Measurements from ENCODE around the gene GPHA2. TPM values are rescaled to one million over a fixed set of nuclear protein-coding genes. Genes with fewer than 3 reads are reported as not detected.
A peak's percentile ranks its signal among the peaks of the same experiment; 100 is the strongest.

Gene GPHA2
- total and polyA plus RNA-seq, 2 of the 13 experiments (the other 11 are each of a cell fraction or from before 2014, with no cell fraction given) = 13.0 to 19.1 TPM

GRCh38 chr11:64923944-64924909 lies 11.5 kb downstream of the GPHA2 start, which contains the start of gene PPP2R5B (continued):
- TF ChIP-seq, protein P1, sequence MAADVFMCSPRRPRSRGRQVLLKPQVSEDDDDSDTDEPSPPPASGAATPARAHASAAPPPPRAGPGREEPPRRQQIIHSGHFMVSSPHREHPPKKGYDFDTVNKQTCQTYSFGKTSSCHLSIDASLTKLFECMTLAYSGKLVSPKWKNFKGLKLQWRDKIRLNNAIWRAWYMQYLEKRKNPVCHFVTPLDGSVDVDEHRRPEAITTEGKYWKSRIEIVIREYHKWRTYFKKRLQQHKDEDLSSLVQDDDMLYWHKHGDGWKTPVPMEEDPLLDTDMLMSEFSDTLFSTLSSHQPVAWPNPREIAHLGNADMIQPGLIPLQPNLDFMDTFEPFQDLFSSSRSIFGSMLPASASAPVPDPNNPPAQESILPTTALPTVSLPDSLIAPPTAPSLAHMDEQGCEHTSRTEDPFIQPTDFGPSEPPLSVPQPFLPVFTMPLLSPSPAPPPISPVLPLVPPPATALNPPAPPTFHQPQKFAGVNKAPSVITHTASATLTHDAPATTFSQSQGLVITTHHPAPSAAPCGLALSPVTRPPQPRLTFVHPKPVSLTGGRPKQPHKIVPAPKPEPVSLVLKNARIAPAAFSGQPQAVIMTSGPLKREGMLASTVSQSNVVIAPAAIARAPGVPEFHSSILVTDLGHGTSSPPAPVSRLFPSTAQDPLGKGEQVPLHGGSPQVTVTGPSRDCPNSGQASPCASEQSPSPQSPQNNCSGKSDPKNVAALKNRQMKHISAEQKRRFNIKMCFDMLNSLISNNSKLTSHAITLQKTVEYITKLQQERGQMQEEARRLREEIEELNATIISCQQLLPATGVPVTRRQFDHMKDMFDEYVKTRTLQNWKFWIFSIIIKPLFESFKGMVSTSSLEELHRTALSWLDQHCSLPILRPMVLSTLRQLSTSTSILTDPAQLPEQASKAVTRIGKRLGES (CRISPR knock-in tag; IDR thresholded peaks at IDR 0.05; ENCODE audit: borderline replicate concordance) = no peak
- TF ChIP-seq ZNF589 (CRISPR knock-in tag; conservative IDR thresholded peaks at IDR 0.05) (no peak), ZNF101 (CRISPR knock-in tag; IDR thresholded peaks at IDR 0.05; ENCODE audit: borderline replicate concordance, low read depth) (no peak), KAT8 (CRISPR knock-in tag; IDR thresholded peaks at IDR 0.05) (peak; percentile 51; the same call in 1 of the 2 replicates), PLSCR1 (CRISPR knock-in tag; IDR thresholded peaks at IDR 0.05; ENCODE audit: borderline replicate concordance) (no peak), ZNF224 (CRISPR knock-in tag; IDR thresholded peaks at IDR 0.05) (no peak), ZNF644 (CRISPR knock-in tag; IDR thresholded peaks at IDR 0.05; ENCODE audit: low read depth) (no peak), MAZ (IDR thresholded peaks at IDR 0.05; ENCODE audit: borderline replicate concordance, low read depth, low read length) (peak; percentile 83; the same call in 1 of the 2 replicates), MAZ (CRISPR knock-in tag; IDR thresholded peaks at IDR 0.05; ENCODE audit: low read depth) (peak; percentile 83; the same call in 1 of the 2 replicates), ARNT2 (CRISPR knock-in tag; IDR thresholded peaks at IDR 0.05; ENCODE audit: low read depth) (no peak; the same call in 1 of the 2 replicates), SSRP1 (CRISPR knock-in tag; IDR thresholded peaks at IDR 0.05) (no peak), XRCC5 (optimal IDR thresholded peaks at IDR 0.05; ENCODE audit: low read length) (no peak), PAX8 (CRISPR knock-in tag; IDR thresholded peaks at IDR 0.05; ENCODE audit: borderline replicate concordance) (no peak), PPARG (CRISPR knock-in tag; conservative IDR thresholded peaks at IDR 0.05) (peak; percentile 15; the same call in 1 of the 2 replicates), ZNF75D (CRISPR knock-in tag; IDR thresholded peaks at IDR 0.05; ENCODE audit: borderline replicate concordance) (no peak), KDM5A (IDR thresholded peaks at IDR 0.05; ENCODE audit: borderline replicate concordance, low read length) (peak; percentile 68; the same call in 1 of the 2 replicates)
- TF ChIP-seq, protein P2, sequence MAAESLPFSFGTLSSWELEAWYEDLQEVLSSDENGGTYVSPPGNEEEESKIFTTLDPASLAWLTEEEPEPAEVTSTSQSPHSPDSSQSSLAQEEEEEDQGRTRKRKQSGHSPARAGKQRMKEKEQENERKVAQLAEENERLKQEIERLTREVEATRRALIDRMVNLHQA (CRISPR knock-in tag; IDR thresholded peaks at IDR 0.05) = no peak
- TF ChIP-seq, protein P3, sequence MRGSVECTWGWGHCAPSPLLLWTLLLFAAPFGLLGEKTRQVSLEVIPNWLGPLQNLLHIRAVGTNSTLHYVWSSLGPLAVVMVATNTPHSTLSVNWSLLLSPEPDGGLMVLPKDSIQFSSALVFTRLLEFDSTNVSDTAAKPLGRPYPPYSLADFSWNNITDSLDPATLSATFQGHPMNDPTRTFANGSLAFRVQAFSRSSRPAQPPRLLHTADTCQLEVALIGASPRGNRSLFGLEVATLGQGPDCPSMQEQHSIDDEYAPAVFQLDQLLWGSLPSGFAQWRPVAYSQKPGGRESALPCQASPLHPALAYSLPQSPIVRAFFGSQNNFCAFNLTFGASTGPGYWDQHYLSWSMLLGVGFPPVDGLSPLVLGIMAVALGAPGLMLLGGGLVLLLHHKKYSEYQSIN (CRISPR knock-in tag; IDR thresholded peaks at IDR 0.05; ENCODE audit: borderline replicate concordance) = no peak
- TF ChIP-seq, protein P4, sequence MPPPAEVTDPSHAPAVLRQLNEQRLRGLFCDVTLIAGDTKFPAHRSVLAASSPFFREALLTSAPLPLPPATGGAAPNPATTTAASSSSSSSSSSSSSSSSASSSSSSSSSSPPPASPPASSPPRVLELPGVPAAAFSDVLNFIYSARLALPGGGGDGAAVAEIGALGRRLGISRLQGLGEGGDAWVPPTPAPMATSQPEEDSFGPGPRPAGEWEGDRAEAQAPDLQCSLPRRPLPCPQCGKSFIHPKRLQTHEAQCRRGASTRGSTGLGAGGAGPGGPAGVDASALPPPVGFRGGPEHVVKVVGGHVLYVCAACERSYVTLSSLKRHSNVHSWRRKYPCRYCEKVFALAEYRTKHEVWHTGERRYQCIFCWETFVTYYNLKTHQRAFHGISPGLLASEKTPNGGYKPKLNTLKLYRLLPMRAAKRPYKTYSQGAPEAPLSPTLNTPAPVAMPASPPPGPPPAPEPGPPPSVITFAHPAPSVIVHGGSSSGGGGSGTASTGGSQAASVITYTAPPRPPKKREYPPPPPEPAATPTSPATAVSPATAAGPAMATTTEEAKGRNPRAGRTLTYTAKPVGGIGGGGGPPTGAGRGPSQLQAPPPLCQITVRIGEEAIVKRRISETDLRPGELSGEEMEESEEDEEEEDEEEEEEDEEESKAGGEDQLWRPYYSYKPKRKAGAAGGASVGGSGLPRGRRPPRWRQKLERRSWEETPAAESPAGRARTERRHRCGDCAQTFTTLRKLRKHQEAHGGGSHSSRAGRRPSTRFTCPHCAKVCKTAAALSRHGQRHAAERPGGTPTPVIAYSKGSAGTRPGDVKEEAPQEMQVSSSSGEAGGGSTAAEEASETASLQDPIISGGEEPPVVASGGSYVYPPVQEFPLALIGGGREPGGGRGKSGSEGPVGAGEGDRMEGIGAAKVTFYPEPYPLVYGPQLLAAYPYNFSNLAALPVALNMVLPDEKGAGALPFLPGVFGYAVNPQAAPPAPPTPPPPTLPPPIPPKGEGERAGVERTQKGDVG (CRISPR knock-in tag; IDR thresholded peaks at IDR 0.05; ENCODE audit: borderline replicate concordance) = no peak

Data from HepG2 (cell line).